GM21526 (cell line): ENCODE measurements around the gene ZNF439.
A peak's percentile ranks its signal among the peaks of the same experiment; 100 is the strongest.
"Not testable (repeated sequence)": the region's sequence is repeated elsewhere in the genome, so short reads cannot be mapped to it uniquely, and the experiment has no call there.

Experiments used
- ATAC-seq: cut with Tn5 transposase; IDR thresholded peaks from one replicate; pipeline ENCODE4 v1.9.1; 2021; ENCODE audit warnings: moderate library complexity; ENCODE audit not compliant: unreplicated experiment, low FRiP score

ZNF439 gene

DNA sequence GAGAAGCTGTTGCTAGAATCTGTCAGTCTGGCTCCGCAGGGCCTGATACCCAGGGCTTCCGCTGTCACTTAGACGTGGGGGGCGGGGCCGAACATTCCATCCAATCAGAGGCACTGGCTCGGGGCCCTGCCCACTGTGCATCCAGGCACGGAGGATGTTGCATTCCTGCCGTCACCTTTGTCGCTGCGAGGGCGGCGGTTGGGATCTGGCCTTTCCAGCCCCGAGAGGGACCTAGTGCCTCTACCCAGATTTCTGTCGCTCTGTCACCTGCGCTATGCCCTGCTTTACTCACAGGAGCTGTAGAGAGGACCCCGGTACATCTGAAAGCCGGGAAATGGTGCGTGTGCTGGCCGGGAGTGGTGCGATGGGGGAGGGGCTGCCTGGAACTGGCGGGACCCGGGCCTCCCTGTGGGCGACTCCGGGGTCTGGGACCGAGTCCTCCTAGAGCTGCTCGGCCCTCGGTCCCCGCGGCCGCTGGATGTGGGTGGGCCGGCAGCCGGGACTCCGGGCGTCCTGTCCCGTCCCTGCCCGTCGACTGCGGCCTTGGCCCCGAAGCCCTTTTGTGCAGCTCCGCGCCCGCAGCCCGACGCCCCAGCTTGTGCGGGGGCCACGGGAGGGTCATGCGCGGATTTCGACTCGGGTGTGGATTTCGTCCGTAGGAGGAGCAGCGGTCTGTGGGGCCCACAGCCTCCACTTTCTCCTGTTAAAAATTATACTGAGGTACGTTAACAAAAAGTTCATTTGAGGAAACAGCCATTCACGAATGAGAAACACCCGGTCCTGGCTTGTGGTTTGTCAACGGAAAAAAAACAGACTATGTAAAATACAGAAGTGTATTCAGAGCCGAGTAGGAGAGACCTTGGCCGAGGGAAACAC, at the start of gene ZNF439:
TSS of gene ZNF439 (plus strand) at position 133 of the 876 bp plus-strand sequence. CDS start at position 275, 142 bp downstream.
- ATAC-seq: no peak

DNA sequence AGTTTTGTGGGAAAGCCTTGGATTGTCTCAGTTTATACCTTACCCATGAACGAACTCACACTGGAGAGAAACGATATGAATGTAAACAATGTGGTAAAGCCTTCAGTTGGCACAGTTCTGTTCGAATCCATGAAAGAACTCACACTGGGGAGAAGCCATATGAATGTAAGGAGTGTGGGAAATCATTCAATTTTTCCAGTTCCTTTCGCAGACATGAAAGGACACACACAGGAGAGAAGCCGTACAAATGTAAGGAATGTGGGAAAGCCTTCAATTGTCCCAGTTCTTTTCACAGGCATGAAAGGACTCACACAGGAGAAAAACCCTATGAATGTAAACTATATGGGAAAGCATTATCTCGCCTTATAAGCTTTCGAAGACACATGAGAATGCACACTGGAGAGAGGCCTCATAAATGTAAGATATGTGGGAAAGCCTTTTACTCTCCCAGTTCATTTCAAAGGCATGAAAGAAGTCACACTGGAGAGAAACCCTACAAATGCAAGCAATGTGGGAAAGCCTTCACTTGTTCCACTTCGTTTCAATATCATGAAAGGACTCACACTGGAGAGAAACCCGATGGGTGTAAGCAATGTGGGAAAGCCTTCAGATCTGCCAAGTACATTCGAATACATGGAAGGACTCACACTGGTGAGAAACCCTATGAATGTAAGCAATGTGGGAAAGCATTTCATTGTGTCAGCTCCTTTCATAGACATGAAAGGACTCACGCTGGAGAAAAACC, 42.0 kb upstream of the ZNF439 start:
- no peak for ATAC-seq

DNA sequence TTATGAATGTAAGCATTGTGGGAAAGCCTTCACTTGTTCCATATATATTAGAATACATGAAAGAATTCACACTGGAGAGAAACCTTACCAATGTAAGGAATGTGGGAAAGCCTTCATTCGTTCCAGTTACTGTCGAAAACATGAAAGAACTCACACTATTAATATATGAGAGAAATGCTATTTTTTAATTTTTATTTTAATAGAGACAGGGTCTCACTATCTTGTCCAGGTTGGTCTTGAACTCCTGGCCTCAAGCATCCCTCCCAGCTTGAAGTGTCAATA, 41.5 kb upstream of the ZNF439 start:
- no peak for ATAC-seq

DNA sequence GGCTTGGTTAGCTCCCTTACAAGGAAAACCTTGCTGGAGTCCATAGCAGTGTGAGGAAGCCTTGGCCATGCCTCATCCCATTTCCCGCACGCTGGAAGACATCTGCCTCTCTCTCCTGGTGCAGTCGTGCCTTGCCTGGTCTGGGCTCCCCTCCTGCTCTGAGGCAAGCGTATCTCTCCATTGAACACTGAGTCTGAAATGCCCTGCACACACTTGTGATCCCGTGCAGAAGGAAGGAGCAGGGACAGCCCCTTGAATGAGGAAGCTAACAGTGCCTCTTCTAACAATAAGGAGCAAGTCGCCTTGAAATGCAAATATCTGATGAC, 34.9 kb upstream of the ZNF439 start:
- ATAC-seq: peak; percentile 32

DNA sequence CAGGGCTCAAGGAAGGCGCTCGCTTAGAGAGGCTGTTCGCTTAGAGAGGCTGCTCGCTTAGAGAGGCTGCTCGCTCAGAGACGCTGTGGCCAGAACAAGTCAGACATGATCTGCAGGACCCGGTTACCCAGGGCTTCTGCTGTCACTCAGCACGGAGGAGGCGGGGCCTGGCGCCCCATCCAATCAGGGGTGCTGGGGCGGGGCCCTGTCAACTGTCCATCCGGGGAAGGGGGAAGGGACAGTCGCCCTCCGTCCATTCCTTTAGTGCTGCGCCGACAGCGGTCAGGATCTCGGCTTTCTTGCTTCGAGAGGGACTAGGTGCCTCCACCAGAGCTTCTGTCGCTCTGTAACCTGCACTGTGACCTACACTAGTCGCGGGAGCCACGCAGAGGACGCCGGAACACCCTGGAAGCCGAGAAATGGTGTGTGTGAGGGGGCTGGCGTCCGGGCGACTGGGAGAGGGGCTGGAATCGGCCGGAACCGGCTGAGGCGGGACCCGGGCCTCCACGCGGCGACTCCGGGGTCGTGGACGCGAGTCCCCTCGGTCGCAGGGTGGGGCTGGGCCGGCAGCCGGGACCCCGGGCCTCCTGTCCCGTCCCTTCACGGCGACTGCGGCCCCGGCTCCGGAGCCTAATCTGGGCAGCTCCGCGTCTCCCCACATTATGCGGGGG, 34.4 kb upstream of the ZNF439 start, which contains the start of gene ZNF440:
TSS of gene ZNF440 (plus strand) at position 245 of the 671 bp plus-strand sequence. CDS start at position 420, 175 bp downstream.
- peak; percentile 96 for ATAC-seq

DNA sequence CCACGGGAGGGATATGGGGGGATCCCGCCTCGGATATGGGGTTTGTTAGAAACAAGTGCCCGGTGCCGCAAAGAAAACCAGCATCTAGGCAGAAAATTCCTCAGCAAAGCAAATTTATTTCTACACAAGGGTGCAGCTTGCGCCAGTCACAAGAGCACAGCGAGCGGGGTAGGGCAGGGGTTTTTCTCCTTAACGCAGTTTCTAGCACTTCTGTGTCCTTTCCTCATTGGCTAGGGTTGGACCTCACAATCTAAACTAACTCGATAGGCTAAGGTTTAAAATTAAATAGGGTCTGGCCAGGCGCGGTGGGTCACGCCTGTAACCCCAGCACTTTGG, 33.9 kb upstream of the ZNF439 start:
- ATAC-seq: no peak

DNA sequence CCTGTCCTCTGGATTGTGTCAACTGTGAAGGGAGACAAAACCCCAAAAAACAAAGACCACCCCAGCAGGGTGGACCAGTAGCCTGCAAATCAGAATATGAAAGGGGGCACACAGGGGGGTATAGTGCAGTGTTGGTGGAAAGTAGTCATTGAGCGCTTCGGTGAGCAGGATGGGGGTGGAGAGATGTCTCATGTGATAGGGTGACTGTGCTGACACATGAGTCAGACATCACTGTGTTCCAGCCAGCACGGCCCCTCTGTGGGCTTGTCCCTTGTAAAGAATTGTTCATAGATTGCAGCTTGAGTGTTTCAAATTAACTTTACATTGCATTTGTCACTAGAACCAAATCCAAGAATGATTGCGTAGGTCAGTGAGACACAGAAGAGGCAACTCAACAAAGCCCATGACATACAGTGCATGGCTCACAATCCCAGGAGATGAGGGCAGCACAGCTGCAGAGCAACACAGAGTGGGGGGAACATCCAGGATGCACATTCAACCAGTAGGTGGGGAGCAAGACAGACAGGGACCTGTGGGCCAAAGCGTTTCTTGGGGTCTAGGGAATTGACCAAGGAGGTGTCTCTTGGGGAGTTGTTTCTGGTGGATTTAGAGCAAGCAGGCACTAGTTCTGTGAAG, 26.9 kb upstream of the ZNF439 start:
- no peak for ATAC-seq

DNA sequence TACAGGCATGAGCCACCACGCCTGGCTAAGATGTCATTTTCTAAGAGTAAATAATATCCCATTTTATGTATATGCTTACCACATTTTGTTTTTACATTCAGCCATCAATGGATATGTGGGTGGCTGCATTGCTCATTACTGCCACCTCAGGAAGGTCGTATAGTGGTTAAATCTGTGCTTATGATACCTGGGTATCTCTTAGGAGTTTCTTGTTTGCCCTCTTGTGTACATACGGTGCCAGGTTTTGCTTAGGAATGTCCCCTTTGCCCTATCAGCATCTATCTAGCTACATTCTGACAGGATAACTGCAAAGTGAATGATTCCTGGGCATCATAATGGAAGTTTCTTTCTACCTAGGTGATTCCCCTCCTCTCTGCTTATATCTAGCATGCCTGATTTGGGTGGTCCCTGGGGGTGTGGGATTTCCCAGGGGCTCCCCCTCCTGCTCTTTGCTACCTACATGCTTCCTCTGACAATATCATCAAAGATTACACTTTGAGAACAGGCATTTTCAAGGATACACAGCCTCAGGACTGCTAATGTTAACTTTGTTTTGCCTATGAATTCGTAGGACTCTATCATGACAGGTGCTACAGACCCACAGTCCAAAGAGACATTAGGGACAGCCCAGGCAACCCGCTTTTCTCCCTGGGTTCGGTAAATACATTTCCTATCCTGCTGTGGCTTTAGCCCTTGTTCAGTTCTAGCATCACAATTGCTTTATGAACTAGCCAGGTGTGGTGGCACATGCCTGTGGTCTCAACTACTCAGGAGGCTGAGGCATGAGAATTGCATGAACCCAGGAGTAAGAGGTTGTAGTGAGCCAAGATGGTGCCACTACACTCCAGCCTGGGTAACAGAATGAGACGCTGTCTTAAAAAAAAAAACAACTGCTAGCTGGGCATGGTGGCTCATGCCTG, 19.3 kb upstream of the ZNF439 start:
- not testable (repeated sequence) for ATAC-seq

DNA sequence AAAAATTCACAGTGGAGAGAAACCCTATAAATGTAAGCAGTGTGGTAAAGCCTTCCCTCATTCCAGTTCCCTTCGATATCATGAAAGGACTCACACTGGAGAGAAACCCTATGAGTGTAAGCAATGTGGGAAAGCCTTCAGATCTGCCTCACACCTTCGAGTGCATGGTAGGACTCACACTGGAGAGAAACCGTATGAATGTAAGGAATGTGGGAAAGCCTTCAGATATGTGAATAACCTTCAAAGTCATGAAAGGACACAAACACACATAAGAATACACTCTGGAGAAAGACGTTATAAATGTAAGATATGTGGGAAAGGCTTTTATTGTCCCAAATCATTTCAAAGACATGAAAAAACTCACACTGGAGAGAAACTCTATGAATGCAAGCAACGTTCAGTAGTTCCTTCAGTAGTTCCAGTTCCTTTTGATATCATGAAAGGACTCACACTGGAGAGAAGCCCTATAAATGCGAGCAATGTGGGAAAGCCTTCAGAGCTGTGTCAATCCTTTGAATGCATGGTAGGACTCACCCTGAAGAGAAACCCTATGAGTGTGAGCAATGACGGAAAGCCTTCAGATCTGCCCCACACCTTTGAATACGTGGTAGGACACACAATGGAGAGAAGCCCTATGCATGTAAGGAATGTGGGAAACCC, 16.1 kb upstream of the ZNF439 start:
- no peak for ATAC-seq

DNA sequence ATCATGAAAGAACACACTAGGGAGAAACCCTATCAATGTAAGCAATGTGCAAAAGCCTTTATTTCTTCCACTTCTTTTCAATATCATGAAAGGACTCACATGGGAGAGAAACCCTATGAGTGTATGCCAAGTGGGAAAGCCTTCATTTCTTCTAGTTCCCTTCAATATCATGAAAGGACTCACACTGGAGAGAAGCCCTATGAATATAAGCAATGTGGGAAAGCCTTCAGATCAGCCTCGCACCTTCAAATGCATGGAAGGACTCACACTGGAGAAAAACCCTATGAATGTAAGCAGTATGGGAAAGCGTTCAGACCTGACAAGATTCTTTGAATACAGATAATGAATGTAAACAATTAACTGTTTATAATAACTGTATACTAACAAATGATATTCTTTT, 15.0 kb upstream of the ZNF439 start:
- ATAC-seq: no peak

DNA sequence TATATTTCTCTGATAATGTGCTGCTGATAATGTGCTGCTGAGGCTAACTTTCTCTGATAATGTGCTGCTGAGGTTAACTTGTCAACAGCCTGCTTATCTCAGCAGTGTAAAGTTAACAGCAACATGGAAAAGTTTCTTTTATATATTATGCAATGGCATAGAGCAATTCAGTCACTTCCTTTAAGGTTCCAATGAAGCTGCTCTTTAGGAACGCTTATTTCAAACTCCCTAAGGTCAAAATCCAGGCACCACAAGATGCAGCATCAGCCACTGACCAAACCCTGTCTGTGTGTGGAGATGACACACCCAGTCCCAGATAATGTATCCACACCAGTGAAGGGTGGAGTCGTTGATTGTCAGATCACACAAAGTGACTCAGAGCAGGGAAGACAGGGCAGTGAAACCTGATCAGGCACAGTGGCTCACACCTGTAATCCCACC, 12.9 kb upstream of the ZNF439 start:
- ATAC-seq: not testable (repeated sequence)

DNA sequence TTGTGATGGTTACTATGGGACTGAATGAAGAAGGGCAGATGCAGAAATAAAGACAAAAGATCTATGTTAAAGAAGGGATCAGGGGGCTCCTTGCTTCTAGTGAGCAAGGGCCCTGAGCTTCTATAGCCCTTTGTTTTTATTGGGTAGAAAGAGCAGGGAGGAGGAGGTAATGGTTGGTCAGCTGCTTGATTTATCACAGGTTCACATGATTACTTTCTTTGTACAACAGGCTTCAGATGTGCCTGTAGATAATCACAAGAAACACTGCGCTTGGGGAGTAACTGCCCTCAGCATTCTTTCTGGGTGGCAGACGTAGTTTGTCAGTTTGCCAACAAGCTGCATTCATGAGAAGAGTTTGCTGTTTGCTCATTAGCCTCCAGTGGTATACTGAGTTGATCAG, 4.8 kb upstream of the ZNF439 start:
- ATAC-seq: no peak

DNA sequence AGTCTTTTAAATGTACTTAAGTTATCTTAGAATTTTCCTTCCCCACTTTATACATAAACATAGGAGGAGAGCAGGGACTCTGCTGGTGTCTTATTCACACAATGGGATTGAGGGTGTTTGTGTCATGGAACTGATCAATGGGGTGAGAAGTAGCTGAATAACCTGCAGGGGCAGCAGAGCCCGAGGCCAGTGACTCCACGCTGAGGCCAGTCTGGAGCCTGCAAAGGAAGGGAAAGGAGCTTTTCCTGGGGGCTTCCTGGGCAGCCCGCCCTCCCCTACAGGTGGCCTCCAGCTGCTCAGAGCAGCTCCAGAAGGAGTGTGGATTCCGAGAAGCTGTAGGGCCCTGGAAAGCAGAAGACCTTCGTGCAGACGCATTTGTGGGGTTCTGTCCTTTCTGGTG, 911 bp upstream of the ZNF439 start:
- not testable (repeated sequence) for ATAC-seq

DNA sequence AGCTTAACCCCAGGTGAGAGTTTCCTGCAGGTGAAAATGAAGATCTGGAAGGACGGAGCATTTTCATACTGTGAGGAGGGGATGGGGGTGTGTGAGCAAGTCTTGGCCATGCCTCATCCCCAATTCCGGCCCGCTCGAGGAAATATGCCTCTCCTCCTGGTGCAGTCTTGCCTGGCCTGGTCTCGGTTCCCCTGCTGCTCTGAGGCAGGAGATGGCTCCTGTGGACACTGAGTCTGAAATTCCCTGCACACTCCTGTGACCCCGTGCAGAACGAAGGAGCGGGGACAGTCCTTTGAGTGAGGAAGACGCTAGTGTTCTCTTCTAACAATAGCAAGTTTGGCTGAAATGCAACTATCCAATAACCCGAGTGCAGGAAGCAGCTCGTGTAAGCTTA, 329 bp upstream of the ZNF439 start:
- no peak for ATAC-seq

DNA sequence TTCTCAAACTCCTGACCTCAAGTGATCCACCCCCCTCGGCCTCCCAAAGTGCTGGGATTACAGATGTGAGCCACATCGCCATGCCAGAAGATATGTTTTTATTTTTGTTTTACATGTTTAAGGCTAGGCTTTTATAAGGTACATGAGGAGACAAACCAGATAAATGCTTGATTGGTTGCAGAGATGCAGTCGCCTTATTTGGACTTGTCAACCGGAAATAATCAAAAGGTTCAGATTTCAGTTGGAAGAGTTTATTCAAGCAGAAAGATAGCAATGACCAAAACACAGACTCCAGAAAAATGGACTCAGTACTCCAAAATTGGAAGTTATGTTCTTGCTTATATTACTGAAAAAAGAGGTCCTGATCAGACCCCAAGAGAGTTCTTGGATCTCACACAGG, 1.8 kb downstream of the ZNF439 start:
- ATAC-seq: not testable (repeated sequence)

DNA sequence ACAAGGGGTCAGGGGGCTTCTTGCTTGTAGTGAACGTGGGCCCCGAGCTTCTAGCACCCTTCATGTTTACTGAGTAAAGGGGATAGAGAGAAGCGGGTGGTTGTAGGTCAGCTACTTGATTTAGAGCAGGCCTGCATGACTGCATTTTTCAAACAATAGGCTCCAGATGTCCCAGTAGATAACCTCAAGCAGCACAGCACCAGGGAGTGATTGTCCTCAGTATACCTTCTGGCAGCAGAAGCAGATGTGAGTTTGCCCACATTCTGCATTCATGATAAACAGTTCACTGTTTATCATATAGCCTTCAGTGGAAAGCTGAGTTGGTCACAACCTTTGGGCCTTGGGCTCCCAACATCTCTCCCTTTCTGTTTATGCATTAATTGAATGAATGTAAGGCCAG, 4.8 kb downstream of the ZNF439 start:
- no peak for ATAC-seq

DNA sequence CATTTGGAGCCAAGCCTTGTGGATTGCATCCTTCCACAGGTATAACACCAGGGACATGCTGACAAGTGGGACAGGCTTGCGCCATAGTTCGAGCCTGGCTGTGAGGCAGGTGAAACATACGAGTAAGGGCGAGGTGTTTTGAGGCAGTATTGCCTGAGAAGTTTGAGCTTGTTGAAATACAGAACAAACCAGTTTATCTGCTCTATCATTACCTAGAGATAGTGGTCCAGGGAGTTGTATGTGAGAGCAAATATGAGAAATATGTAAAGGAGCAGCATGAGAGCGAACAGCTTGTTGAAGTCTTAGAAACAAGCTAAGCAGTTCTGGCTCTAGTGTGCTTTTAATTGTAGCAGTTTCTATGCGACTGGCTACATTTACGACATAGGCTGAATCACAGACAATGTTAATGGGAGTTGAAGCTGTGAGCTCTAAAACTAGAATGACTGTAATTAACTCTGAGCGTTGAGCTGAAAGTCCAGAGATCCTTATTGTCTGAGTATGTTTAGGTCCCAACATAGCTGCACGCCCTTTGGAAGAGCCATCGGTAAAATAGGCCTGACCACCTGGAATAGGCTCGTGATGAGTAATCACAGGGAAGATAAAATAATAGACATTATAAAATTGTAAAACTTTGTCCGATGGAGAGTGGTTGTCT, 8.2 kb downstream of the ZNF439 start:
- ATAC-seq: no peak

DNA sequence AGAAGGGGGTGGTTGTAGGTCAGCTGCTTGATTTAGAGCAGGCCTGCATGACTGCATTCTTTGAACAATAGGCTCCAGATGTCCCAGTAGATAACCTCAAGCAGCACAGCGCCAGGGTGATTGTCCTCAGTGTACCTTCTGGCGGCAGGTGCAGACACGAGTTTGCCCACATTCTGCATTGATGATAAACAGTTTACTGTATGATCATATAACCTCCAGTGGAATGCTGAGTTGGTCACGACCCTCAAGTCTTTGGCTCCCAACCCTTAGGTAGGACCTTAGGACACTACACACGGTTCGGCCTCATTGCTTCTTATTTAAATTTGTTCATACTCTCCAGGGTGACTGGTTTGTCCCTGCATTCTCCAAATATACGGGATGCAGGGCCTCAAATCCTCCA, 12.2 kb downstream of the ZNF439 start:
- ATAC-seq: no peak

DNA sequence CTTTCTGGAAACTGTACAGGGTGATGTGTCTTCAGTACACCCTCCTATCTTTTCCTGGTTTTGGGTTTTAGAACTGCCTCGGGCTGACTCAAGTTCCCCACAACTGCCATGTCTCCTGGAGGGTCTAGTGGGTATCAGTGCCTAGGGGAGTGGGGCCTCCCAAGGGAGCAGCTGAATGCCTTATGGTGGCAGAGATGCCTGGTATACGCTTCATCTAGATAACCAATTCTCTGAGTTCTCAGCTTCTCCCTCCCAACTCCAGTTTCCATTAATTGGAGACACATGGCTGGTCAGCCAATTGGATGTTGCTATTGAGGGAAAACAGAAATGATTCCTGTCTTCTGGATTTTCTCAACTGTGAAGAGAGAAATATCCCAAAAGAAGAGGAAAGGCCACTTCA, 12.8 kb downstream of the ZNF439 start:
- no peak for ATAC-seq
